Measurements from ENCODE around the gene CERS1. TPM values are rescaled to one million over a fixed set of nuclear protein-coding genes. Genes with fewer than 3 reads are reported as not detected.
A peak's percentile ranks its signal among the peaks of the same experiment; 100 is the strongest.

The CERS1 gene
- total and polyA plus RNA-seq, 3 donors from 2014 or later = 43.0 to 73.2 (median 64.5) TPM

DNA sequence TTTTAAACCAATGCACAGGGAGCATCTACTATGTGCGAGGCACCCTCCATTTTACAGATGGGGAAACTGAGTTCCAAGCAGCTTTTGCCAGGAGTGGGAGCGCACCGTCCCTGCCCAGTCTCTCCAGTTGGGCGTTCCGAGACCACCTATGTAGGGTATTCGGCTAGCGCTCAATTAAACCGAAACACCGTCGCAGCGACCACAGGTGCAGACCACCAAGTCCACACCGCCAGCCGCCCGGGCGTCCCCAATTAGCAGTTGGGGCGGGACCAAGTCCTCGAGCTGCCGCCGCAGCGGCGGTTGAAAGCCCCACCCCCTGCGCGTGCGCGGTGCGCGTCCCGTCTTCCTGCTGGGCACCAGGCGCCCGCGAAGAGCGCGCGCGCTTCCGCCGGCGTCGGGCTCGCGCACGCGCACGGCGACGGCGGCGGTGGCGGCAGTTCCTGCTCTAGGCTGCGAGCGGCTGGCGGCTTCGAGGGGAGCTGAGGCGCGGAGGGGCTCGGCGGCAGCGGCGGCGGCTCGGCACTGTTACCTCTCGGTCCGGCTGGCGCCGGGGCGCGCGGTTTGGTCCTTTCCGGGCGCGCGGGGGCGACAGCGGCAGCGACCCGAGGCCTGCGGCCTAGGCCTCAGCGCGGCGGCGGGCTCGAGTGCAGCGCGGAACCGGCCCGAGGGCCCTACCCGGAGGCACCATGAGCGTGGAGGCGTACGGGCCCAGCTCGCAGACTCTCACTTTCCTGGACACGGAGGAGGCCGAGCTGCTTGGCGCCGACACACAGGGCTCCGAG, 64.2 kb downstream of the CERS1 start, which contains the start of gene UPF1:
Gene UPF1, plus strand, starts transcription at position 436 of the 782 bp plus-strand sequence. Its CDS starts 251 bp downstream, at position 687.
- H3K9me3 ChIP-seq = no peaks in the 10 kb centered on the region
- H3K4me1 ChIP-seq = peaks cover 23% of the 10 kb centered on the region
- peak within 1 kb of the TSS; percentile 79 to 88 for H3K27ac ChIP-seq
- peak within 1 kb of the TSS; percentile 86 to 90 for H3K4me3 ChIP-seq
- no peaks in the 10 kb centered on the region for H3K27me3 ChIP-seq
- intact Hi-C loops (cut with DNase I; ENCODE audit: low total_unique reads) = no loop called here
- peak; percentile 95 for DNase-seq
- 1 to 7% methylated on average over 6 to 65 of the region's 96 CpGs for WGBS, 2 donors
- no peaks in the 10 kb centered on the region for H3K36me3 ChIP-seq (ENCODE audit: low read depth, missing control alignments)
- TF ChIP-seq CTCF (IDR thresholded peaks at IDR 0.05) (no peak), POLR2A (IDR thresholded peaks at IDR 0.05) (no peak)

- Histone ChIP-seq H3K36me3 (ENCODE audit: low read depth, missing control alignments) (no peaks in the 10 kb centered on the region), H3K27me3 (no peaks in the 10 kb centered on the region), H3K27ac (no peak overlapping the region), H3K9me3 (no peaks in the 10 kb centered on the region), H3K4me3 (no peak overlapping the region), H3K4me1 (peaks cover 18% of the 10 kb centered on the region)
- no peak for TF ChIP-seq CTCF (IDR thresholded peaks at IDR 0.05)
- intact Hi-C loops (cut with DNase I; ENCODE audit: low total_unique reads) = no loop called here
- DNase-seq = no peak
- 85 to 94% methylated on average over 2 of the region's 2 CpGs for WGBS, 2 donors
Observed at GRCh38 chr19:18830488-18830887, 65.5 kb downstream of the CERS1 start.

DNA sequence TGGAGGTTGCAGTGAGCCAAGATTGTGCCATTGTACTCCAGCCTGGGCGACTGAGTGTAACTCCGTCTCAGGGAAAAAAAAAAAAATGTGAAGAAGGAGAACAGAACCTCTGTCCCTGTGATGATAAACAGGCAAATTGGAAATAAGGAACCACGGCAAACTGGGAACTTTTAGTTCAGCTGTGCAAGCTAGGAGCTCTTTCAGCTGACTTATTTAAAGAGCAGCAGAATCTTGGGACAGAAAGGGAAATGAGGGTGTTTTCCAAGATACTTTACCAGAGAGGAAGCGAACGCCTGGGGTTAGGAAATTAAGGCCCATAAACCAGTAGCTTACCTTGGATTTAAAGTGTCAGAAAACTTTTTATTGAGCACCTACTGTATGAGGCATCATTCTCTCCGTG, 67.2 kb downstream of the CERS1 start:
- Histone ChIP-seq H3K4me1 (peaks cover 9% of the 10 kb centered on the region), H3K9me3 (no peaks in the 10 kb centered on the region), H3K27ac (no peak overlapping the region), H3K4me3 (no peak overlapping the region), H3K27me3 (no peaks in the 10 kb centered on the region), H3K36me3 (ENCODE audit: low read depth, missing control alignments) (no peaks in the 10 kb centered on the region)
- no peak for TF ChIP-seq CTCF (IDR thresholded peaks at IDR 0.05)
- TF ChIP-seq POLR2A (IDR thresholded peaks at IDR 0.05) = no peak
- intact Hi-C loops (cut with DNase I; ENCODE audit: low total_unique reads) = no loop called here
- 49 to 57% methylated on average over 6 of the region's 6 CpGs for WGBS, 2 donors
- DNase-seq = no peak

Other genes starting within 250 kb of the CERS1 start
- gene CRTC1, start 212.5 kb downstream of the CERS1 start, total RNA-seq = 10 to 100 TPM; 28.1 to 32.1 TPM
- 15.6 TPM for gene CRTC1, start 212.5 kb downstream of the CERS1 start, polyA plus RNA-seq (ENCODE audit: insufficient read depth, low read depth, low replicate concordance)
- 1 to 10 TPM; 3.8 to 7.1 TPM for gene COMP, start 104.9 kb downstream of the CERS1 start, total RNA-seq
- gene COMP, start 104.9 kb downstream of the CERS1 start, polyA plus RNA-seq (ENCODE audit: insufficient read depth, low read depth, low replicate concordance) = 23.4 TPM
- gene UPF1, start 64.2 kb downstream of the CERS1 start, total RNA-seq = 100 to 1,000 TPM; 176 to 188 TPM
- gene UPF1, start 64.2 kb downstream of the CERS1 start, polyA plus RNA-seq (ENCODE audit: insufficient read depth, low read depth, low replicate concordance) = 99.0 TPM
- 100 to 1,000 TPM; 490 to 692 TPM for gene COPE, start 23.2 kb upstream of the CERS1 start, total RNA-seq
- 343 TPM for gene COPE, start 23.2 kb upstream of the CERS1 start, polyA plus RNA-seq (ENCODE audit: insufficient read depth, low read depth, low replicate concordance)
- gene DDX49, start 23.6 kb upstream of the CERS1 start, total RNA-seq = 10 to 100 TPM; 84.8 to 95.6 TPM
- gene DDX49, start 23.6 kb upstream of the CERS1 start, polyA plus RNA-seq (ENCODE audit: insufficient read depth, low read depth, low replicate concordance) = 65.6 TPM
- gene HOMER3, start 45.1 kb upstream of the CERS1 start, total RNA-seq = 10 to 100 TPM; 31.3 to 39.6 TPM
- gene HOMER3, start 45.1 kb upstream of the CERS1 start, polyA plus RNA-seq (ENCODE audit: insufficient read depth, low read depth, low replicate concordance) = 19.9 TPM
- gene SUGP2, start 137.4 kb upstream of the CERS1 start, total RNA-seq = 100 to 1,000 TPM; 176 to 254 TPM
- gene SUGP2, start 137.4 kb upstream of the CERS1 start, polyA plus RNA-seq (ENCODE audit: insufficient read depth, low read depth, low replicate concordance) = 331 TPM
- 10 to 100 TPM; 53.2 to 57.0 TPM for gene ARMC6, start 137.4 kb upstream of the CERS1 start, total RNA-seq
- gene ARMC6, start 137.4 kb upstream of the CERS1 start, polyA plus RNA-seq (ENCODE audit: insufficient read depth, low read depth, low replicate concordance) = 62.0 TPM
- 10 to 100 TPM; 14.3 to 14.7 TPM for gene SLC25A42, start 167.8 kb upstream of the CERS1 start, total RNA-seq
- gene SLC25A42, start 167.8 kb upstream of the CERS1 start, polyA plus RNA-seq (ENCODE audit: insufficient read depth, low read depth, low replicate concordance) = 14.0 TPM
- 10 to 100 TPM; 17.4 to 18.7 TPM for gene TMEM161A, start 242.3 kb upstream of the CERS1 start, total RNA-seq
- 13.2 TPM for gene TMEM161A, start 242.3 kb upstream of the CERS1 start, polyA plus RNA-seq (ENCODE audit: insufficient read depth, low read depth, low replicate concordance)

Data from testis (tissue), 3 donors.